Esophagus squamous epithelium (tissue), 5 donors: ENCODE measurements around the gene SSBP1. TPM values are rescaled to one million over a fixed set of nuclear protein-coding genes. Genes with fewer than 3 reads are reported as not detected.

ENCODE experiments used
- DNase-seq: peaks from one replicate; lab custom pipeline; 2025; lab: John Stamatoyannopoulos, UW
- H3K27ac ChIP-seq, 4 donors: fragments of 200-600 bp; sonication (generic); one replicate each; pipeline ENCODE4 v1.5.1; 2016 to 2019; ENCODE audit warnings: mild to moderate bottlenecking in 1 of 4
- H3K27me3 ChIP-seq, 4 donors: fragments of 200-600 bp; sonication (generic); 1 replicate in 3 of 4; 2 replicates in 1 of 4; pipeline versions ENCODE4 v1.5.1 to v1.6.0; 2017 to 2021; ENCODE audit warnings: antibody characterized with exemption in 1 of 4
- H3K36me3 ChIP-seq, 3 donors: fragments of 200-600 bp; sonication (generic); one replicate each; pipeline ENCODE4 v1.5.1; 2016 to 2019
- H3K4me1 ChIP-seq, 3 donors: fragments of 200-600 bp; sonication (generic); one replicate each; pipeline ENCODE4 v1.5.1; 2017 to 2019
- H3K4me3 ChIP-seq, 4 donors: fragments of 200-600 bp; sonication (generic); 1 replicate in 3 of 4; 2 replicates in 1 of 4; pipeline ENCODE4 v1.5.1; 2016 to 2019; ENCODE audit warnings: mild to moderate bottlenecking in 2 of 4, moderate library complexity in 1 of 4
- H3K9me3 ChIP-seq, 3 donors: fragments of 200-600 bp; sonication (generic); one replicate each; pipeline ENCODE4 v1.5.1; 2016 to 2019
- CTCF ChIP-seq, 6 experiments: fragments of 450-650 bp in 4 of 6; fragments of 200-600 bp in 2 of 6; sonication (generic) in 2 of 6; IDR thresholded peaks; one replicate each; pipeline ENCODE4 v1.5.1; 2016 to 2019; ENCODE audit warnings: antibody characterized with exemption in 6 of 6, mild to moderate bottlenecking in 4 of 6, moderate library complexity in 4 of 6
- POLR2A ChIP-seq, 4 donors: fragments of 450-650 bp; IDR thresholded peaks; one replicate each; pipeline ENCODE4 v1.6.1; 2017; ENCODE audit warnings: antibody characterized with exemption in 4 of 4, mild to moderate bottlenecking in 4 of 4, moderate library complexity in 3 of 4
- WGBS, 2 donors: methylation state at CpG; one replicate each; pipeline ENCODE4 v1.1.5; 2018; 5-methylcytosine and 5-hydroxymethylcytosine counted together
- intact Hi-C: fragments of 100-400 bp; cut with DNase I; formaldehyde crosslinking; loops from one replicate; pipeline ENCODE4 v1.15.0; 2022
- total RNA-seq, 4 donors: library from RNA; depleted of rRNA; stranded (reverse); fragments of >200 nt; gene quantifications; one replicate each; pipeline ENCODE4 v1.1.0, GENCODE V29; 2016
- donor health status: DM: yes; HTN: yes; CAD: no.

SSBP1 gene
- total RNA-seq, 4 donors from 2014 or later, result 120 to 187 (median 146) TPM

- Histone ChIP-seq H3K27ac (no peak overlapping the region), H3K9me3 (no peaks in the 10 kb centered on the region)
- WGBS, 2 donors, result 83 to 90% methylated on average over 19 to 23 of the region's 24 CpGs
Observed at GRCh38 chr7:141731476-141732149, 6.5 kb upstream of the SSBP1 start.

GRCh38 chr7:141737118-141737835, 881 bp upstream of the SSBP1 start:
- 52 to 55% methylated on average over 11 of the region's 11 CpGs for WGBS, 2 donors
- Histone ChIP-seq H3K36me3 (peaks cover 4 to 28% (median 6%) of the 10 kb centered on the region in 3 donors), H3K9me3 (no peaks in the 10 kb centered on the region), H3K27ac (peak overlapping the region; percentile 85 to 91 (median 88)), H3K4me1 (peaks cover 6 to 37% (median 13%) of the 10 kb centered on the region in 3 donors), H3K27me3 (no peaks in the 10 kb centered on the region), H3K4me3 (peak overlapping the region; percentile 58 to 87 (median 76))
- DNase-seq, result no peak
- intact Hi-C loops, result loop anchor here (10.0 kb wide), 1 partner anchor 72 kb away; no protein-coding TSS in a partner anchor
- TF ChIP-seq POLR2A (IDR thresholded peaks at IDR 0.05), result no peak
- TF ChIP-seq CTCF (IDR thresholded peaks at IDR 0.05), result no peak

More at GRCh38 chr7:141731476-141732149, 6.5 kb upstream of the SSBP1 start:
- no peak for TF ChIP-seq POLR2A (IDR thresholded peaks at IDR 0.05)
- TF ChIP-seq CTCF (IDR thresholded peaks at IDR 0.05), result no peak
- Histone ChIP-seq H3K4me1 (no peaks in the 10 kb centered on the region), H3K4me3 (no peak overlapping the region), H3K36me3 (no peaks in the 10 kb centered on the region), H3K27me3 (no peaks in the 10 kb centered on the region)
- no peak for DNase-seq
- intact Hi-C loops, result loop anchor here (10.0 kb wide), 1 partner anchor 67 kb away; no protein-coding TSS in a partner anchor

GRCh38 chr7:141738592-141739013, 445 bp downstream of the SSBP1 start:
- peaks cover 6 to 37% (median 13%) of the 10 kb centered on the region in 3 donors for H3K4me1 ChIP-seq
- DNase-seq, result no peak
- 0 to 1% methylated on average over 6 of the region's 6 CpGs for WGBS, 2 donors
- intact Hi-C loops, result loop anchor here (10.0 kb wide), 1 partner anchor 74 kb away; no protein-coding TSS in a partner anchor
- H3K9me3 ChIP-seq, result no peaks in the 10 kb centered on the region
- peak overlapping the region; percentile 58 to 87 (median 76) for H3K4me3 ChIP-seq
- TF ChIP-seq POLR2A (IDR thresholded peaks at IDR 0.05), result no peak
- no peak for TF ChIP-seq CTCF (IDR thresholded peaks at IDR 0.05)
- H3K27me3 ChIP-seq, result no peaks in the 10 kb centered on the region
- H3K36me3 ChIP-seq, result peaks cover 11 to 41% (median 18%) of the 10 kb centered on the region in 3 donors
- peak overlapping the region; percentile 85 to 91 (median 88) for H3K27ac ChIP-seq

- peaks cover 6 to 37% (median 13%) of the 10 kb centered on the region in 3 donors for H3K4me1 ChIP-seq
- intact Hi-C loops, result loop anchor here (10.0 kb wide), 1 partner anchor 74 kb away; no protein-coding TSS in a partner anchor
- 44 to 55% methylated on average over 3 of the region's 3 CpGs for WGBS, 2 donors
- no peaks in the 10 kb centered on the region for H3K9me3 ChIP-seq
- TF ChIP-seq CTCF (IDR thresholded peaks at IDR 0.05) (no peak), POLR2A (IDR thresholded peaks at IDR 0.05) (no peak)
- no peak for DNase-seq
- peaks cover 13 to 47% (median 24%) of the 10 kb centered on the region in 3 donors for H3K36me3 ChIP-seq
- H3K27me3 ChIP-seq, result no peaks in the 10 kb centered on the region
- peak overlapping the region in 3 of 4 donors; percentile 85 to 90 (median 86) for H3K27ac ChIP-seq
- H3K4me3 ChIP-seq, result peak overlapping the region in 3 of 4 donors; percentile 58 to 87 (median 77)
Observed at GRCh38 chr7:141739250-141739649, 1.1 kb downstream of the SSBP1 start.
